K562 (cell line): ENCODE data around the gene SERPINA6. TPM values are rescaled to one million over a fixed set of nuclear protein-coding genes. Genes with fewer than 3 reads are reported as not detected.

Experiments
- ATAC-seq: fragments of 200-7000 bp; cut with Tn5 transposase; 3 replicates; pipeline ENCODE4 v1.9.1; 2020; ENCODE audit warnings: moderate library complexity
- BruUV-seq: library from RNA; stranded (reverse); fragments of 400-500 nt; replicated peaks from 2 replicates; lab custom pipeline; 2021; lab: Mats Ljungman, UMichigan
- CTCF ChIA-PET: fragments of 300-600 bp; formaldehyde crosslinking; extraction: SDS; loops from one replicate; lab custom pipeline; 2021; ENCODE audit warnings: low intra/inter-chr PET ratio; lab: Yijun Ruan, JAX
- POLR2A ChIA-PET: fragments of 300-600, 350-650 bp; sonication (Branson Sonifier 250); formaldehyde crosslinking; extraction: SDS; loops from one replicate; lab custom pipeline; 2021; ENCODE audit warnings: antibody characterized with exemption, inconsistent platforms; lab: Yijun Ruan, JAX
- DNase-seq, 4 experiments: peaks; one replicate each; pipeline versions ENCODE4 v3.0.0 to v3.0.0-alpha.2; 2011 to 2018; ENCODE audit warnings: low spot score in 3 of 4, mixed read lengths in 3 of 4; ENCODE audit errors: extremely low read depth in 1 of 4
- FAIRE-seq: peaks from 2 replicates; lab custom pipeline; 2011; peaks lifted over from hg19 to GRCh38; lab: Jason Lieb, UNC
- H2AFZ ChIP-seq: 2 replicates; pipeline ENCODE4 v1.6.0; 2011; ENCODE audit warnings: low read depth, low read length, control low read depth, inconsistent platforms
- H3K27ac ChIP-seq: fragments of 200-600 bp; 3 replicates; pipeline ENCODE4 v1.8.0; 2011; ENCODE audit warnings: low read depth, mild to moderate bottlenecking, control low read depth, inconsistent platforms, low read length, moderate library complexity, mixed read lengths; ENCODE audit errors: extremely low read depth
- H3K27me3 ChIP-seq, 2 experiments: fragments of 300-600 bp in 1 of 2; 2 replicates in 1 of 2; 3 replicates in 1 of 2; pipeline versions ENCODE4 v1.6.0 to v1.8.0; 2011; ENCODE audit warnings: inconsistent platforms in 2 of 2, low read length in 2 of 2, mild to moderate bottlenecking in 1 of 2, mixed read lengths in 1 of 2, moderate library complexity in 1 of 2; ENCODE audit not compliant: control insufficient read depth in 2 of 2, insufficient read depth in 2 of 2
- H3K36me3 ChIP-seq: fragments of 300-600 bp; 3 replicates; pipeline ENCODE4 v1.8.0; 2011; ENCODE audit warnings: mild to moderate bottlenecking, low read length, inconsistent platforms; ENCODE audit not compliant: control insufficient read depth, insufficient read depth
- H3K4me1 ChIP-seq, 2 experiments: fragments of 200-600 bp in 1 of 2; replicated peaks in 1 of 2; 2 replicates in 1 of 2; 3 replicates in 1 of 2; pipeline versions ENCODE4 v1.5.1 to v1.8.0; 2011; ENCODE audit warnings: inconsistent platforms in 2 of 2, low read length in 2 of 2, mild to moderate bottlenecking in 1 of 2, mixed read lengths in 1 of 2, moderate library complexity in 1 of 2; ENCODE audit not compliant: control insufficient read depth in 2 of 2, insufficient read depth in 2 of 2
- H3K4me2 ChIP-seq: 2 replicates; pipeline ENCODE4 v1.6.1; 2011; ENCODE audit warnings: low read length, control low read depth, inconsistent platforms, mixed read lengths; ENCODE audit not compliant: insufficient read depth
- H3K4me3 ChIP-seq: fragments of 200-600 bp; sonication (generic), shearing (Covaris generic); 2 replicates; pipeline ENCODE4 v1.5.1; 2016; ENCODE audit warnings: control low read depth, inconsistent platforms
- H3K79me2 ChIP-seq: fragments of 200-600 bp; 3 replicates; pipeline ENCODE4 v1.8.0; 2011; ENCODE audit warnings: low read length, inconsistent platforms; ENCODE audit not compliant: control insufficient read depth, insufficient read depth
- H3K9ac ChIP-seq, 2 experiments: 2 replicates each; pipeline versions ENCODE4 v1.6.0 to v1.6.1; 2011; ENCODE audit warnings: low read depth in 2 of 2, low read length in 2 of 2, control low read depth in 1 of 2, inconsistent platforms in 1 of 2, mild to moderate bottlenecking in 1 of 2, mixed read lengths in 1 of 2; ENCODE audit not compliant: insufficient read depth in 1 of 2
- H3K9me1 ChIP-seq: one replicate; pipeline ENCODE4 v1.6.0; 2011; ENCODE audit warnings: inconsistent platforms, mild to moderate bottlenecking, low read length, moderate library complexity; ENCODE audit not compliant: control insufficient read depth, insufficient read depth
- H3K9me3 ChIP-seq: replicated peaks from 2 replicates; pipeline ENCODE4 v1.5.1; 2011; ENCODE audit warnings: low read depth, low read length, inconsistent platforms; ENCODE audit not compliant: control insufficient read depth, insufficient read depth
- H4K20me1 ChIP-seq: replicated peaks from 2 replicates; pipeline ENCODE4 v1.6.1; 2011; ENCODE audit warnings: low read length, inconsistent platforms, mixed read lengths; ENCODE audit not compliant: control insufficient read depth, insufficient read depth
- HNRNPH1 ChIP-seq: fragments of 200-400 bp; formaldehyde crosslinking; optimal IDR thresholded peaks from 2 replicates; pipeline ENCODE3; 2017; ENCODE audit warnings: low read depth, mild to moderate bottlenecking, low read length, moderate library complexity
- RBM25 ChIP-seq: fragments of 200-400 bp; formaldehyde crosslinking; IDR thresholded peaks from 2 replicates; pipeline ENCODE4 v1.6.1; 2018; ENCODE audit warnings: low read length, low read depth, moderate library complexity; ENCODE audit not compliant: severe bottlenecking
- TAF1 ChIP-seq: IDR thresholded peaks from 2 replicates; pipeline ENCODE4 v1.6.1; 2011; ENCODE audit warnings: mild to moderate bottlenecking, low read length, moderate library complexity; ENCODE audit not compliant: insufficient read depth, control insufficient read depth, severe bottlenecking; ENCODE audit errors: extremely low read depth
- TBP ChIP-seq: optimal IDR thresholded peaks from 2 replicates; pipeline ENCODE3; 2011; ENCODE audit warnings: low read depth, low read length, improper control_type of control experiment
- TFAP4 ChIP-seq: sonication (generic); formaldehyde crosslinking; IDR thresholded peaks from 2 replicates; pipeline ENCODE4 v1.8.0; 2022; ENCODE audit warnings: missing genetic modification reagents, mild to moderate bottlenecking, moderate library complexity, borderline replicate concordance
- ZNF197 ChIP-seq: fragments of 200-800 bp; sonication (Bioruptor generic); IDR thresholded peaks from 2 replicates; pipeline ENCODE4 v1.6.1; 2016; ENCODE audit warnings: low read depth, missing genetic modification characterization, missing compliant biosample characterization
- ZNF239 ChIP-seq: fragments of 250-450 bp; sonication (Bioruptor Pico); IDR thresholded peaks from 2 replicates; pipeline ENCODE4 v1.4.0; 2020; ENCODE audit warnings: mild to moderate bottlenecking
- ZNF282 ChIP-seq: sonication (generic); formaldehyde crosslinking; IDR thresholded peaks from 2 replicates; pipeline ENCODE4 v1.8.1; 2023; ENCODE audit warnings: missing genetic modification reagents
- ZNF445 ChIP-seq: fragments of 250-450 bp; sonication (Bioruptor Pico); IDR thresholded peaks from 2 replicates; pipeline ENCODE4 v1.4.0; 2020; ENCODE audit warnings: low read depth, mild to moderate bottlenecking, moderate library complexity
- WGBS: fragments of 100-300 bp; shearing (Covaris generic); methylation state at CpG from one replicate; pipeline ENCODE4 v1.1.6; 2016; ENCODE audit warnings: low coverage, mixed read lengths; ENCODE audit not compliant: insufficient coverage; ENCODE audit errors: missing lambda C conversion rate; 5-methylcytosine and 5-hydroxymethylcytosine counted together
- in situ Hi-C: fragments of 300-500 bp; cut with MboI; formaldehyde crosslinking; loops from 4 replicates; pipeline ENCODE4 v1.15.0; 2018; ENCODE audit warnings: inconsistent platforms, mixed read lengths
- intact Hi-C: fragments of 100-400 bp; cut with micrococcal nuclease; formaldehyde crosslinking; loops from 2 replicates; pipeline ENCODE4 v1.14.2; 2022
- polyA plus RNA-seq, 8 experiments: library from polyadenylated mRNA; depleted of rRNA in 4 of 8; stranded (reverse) in 5 of 8; unstranded in 3 of 8; fragments of >200 nt; fragmentation: Nextera tagmentation in 2 of 8; fragmentation: Illumina TruSeq in 1 of 8; extraction: Ambion mirVana in 2 of 8; extraction: Trizol in 1 of 8; gene quantifications; 2 replicates each; pipeline versions ENCODE4 v1.2.1 to v1.2.3, GENCODE V29; 2011 to 2014; ENCODE audit warnings: inconsistent platforms in 1 of 8, missing spikeins in 1 of 8
- total RNA-seq, 7 experiments: library from RNA; depleted of rRNA in 6 of 7; stranded (reverse); fragments of >200 nt in 6 of 7; fragmentation: Illumina TruSeq in 2 of 7; extraction: Trizol in 2 of 7; gene quantifications; 2 replicates each; pipeline versions ENCODE4 v1.2.1 to v1.2.3, GENCODE V29; 2011 to 2021; ENCODE audit warnings: low replicate concordance in 1 of 7
- TF ChIP-seq, protein P1 (sequence below): fragments of 250-450 bp; sonication (Bioruptor Pico); IDR thresholded peaks from 2 replicates; pipeline ENCODE4 v1.6.1; 2021; ENCODE audit warnings: mild to moderate bottlenecking
- TF ChIP-seq, protein P2 (sequence below): sonication (generic); formaldehyde crosslinking; IDR thresholded peaks from 2 replicates; pipeline ENCODE4 v1.9.0; 2022; ENCODE audit warnings: mild to moderate bottlenecking, missing genetic modification reagents

The SERPINA6 gene
- total and polyA plus RNA-seq, 9 of the 15 experiments (the other 6 are each of a cell fraction or from before 2014, with no cell fraction given) = not detected

DNA sequence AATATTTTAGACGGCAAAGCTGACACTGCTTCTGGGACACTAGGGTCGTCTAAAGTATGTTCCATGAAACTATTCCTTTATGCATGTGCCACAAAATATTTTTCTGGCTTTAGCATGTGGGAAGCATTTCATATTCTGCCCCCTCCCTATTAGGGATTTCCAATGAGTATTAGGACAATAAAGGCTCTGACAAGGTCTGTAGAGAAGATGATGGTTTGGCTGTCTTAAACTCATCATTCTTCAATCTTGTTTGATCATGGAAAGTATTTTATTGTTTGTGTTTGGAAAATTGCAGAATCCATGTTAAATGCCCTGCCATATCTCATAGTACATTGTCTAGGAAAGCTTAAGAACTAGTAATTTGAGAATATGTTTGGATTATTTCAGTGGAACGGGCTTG, 42.5 kb upstream of the SERPINA6 start:
- intact Hi-C loops = no loop called here
- Histone ChIP-seq H3K9ac (no peak overlapping the region), H3K4me3 (no peak overlapping the region), H2AFZ (no peak overlapping the region), H3K79me2 (no peaks in the 10 kb centered on the region), H3K9me3 (no peaks in the 10 kb centered on the region), H3K4me1 (no peaks in the 10 kb centered on the region), H3K27ac (no peak overlapping the region), H4K20me1 (no peaks in the 10 kb centered on the region), H3K9me1 (no peaks in the 10 kb centered on the region), H3K36me3 (no peaks in the 10 kb centered on the region), H3K4me2 (no peak overlapping the region), H3K27me3 (peaks cover 0 to 5% of the 10 kb centered on the region in 2 experiments; a peak in 1 of 5 replicates)
- no peak for FAIRE-seq
- no TSS peak for BruUV-seq
- ChIA-PET POLR2A (interaction anchor here (1.2 kb wide), 1 partner anchor 45 kb away, joined by 4 read pairs; no protein-coding TSS in a partner anchor), CTCF (no interaction called here)
- 0% methylated on average over 3 of the region's 3 CpGs for WGBS
- DNase-seq = no peak
- ATAC-seq = no peak
- TF ChIP-seq HNRNPH1 = no peak
- TF ChIP-seq RBM25 = peak; percentile 31
- TF ChIP-seq, protein P1, sequence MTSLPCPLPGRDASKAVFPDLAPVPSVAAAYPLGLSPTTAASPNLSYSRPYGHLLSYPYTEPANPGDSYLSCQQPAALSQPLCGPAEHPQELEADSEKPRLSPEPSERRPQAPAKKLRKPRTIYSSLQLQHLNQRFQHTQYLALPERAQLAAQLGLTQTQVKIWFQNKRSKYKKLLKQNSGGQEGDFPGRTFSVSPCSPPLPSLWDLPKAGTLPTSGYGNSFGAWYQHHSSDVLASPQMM (CRISPR knock-in tag) = no peak
- no peak for TF ChIP-seq ZNF445 (CRISPR knock-in tag)
- TF ChIP-seq, protein P2, sequence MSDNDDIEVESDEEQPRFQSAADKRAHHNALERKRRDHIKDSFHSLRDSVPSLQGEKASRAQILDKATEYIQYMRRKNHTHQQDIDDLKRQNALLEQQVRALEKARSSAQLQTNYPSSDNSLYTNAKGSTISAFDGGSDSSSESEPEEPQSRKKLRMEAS = no peak
- TF ChIP-seq ZNF197 = no peak
- no peak for TF ChIP-seq TBP
- peak; percentile 85 for TF ChIP-seq ZNF239 (CRISPR knock-in tag)
- no peak for TF ChIP-seq TAF1
- no peak for TF ChIP-seq TFAP4 (CRISPR knock-in tag)
- TF ChIP-seq ZNF282 (CRISPR knock-in tag) = no peak
- in situ Hi-C loops = no loop called here
